Kidney capillary endothelial cell (primary cell): Measurements from ENCODE around the gene PLCH2.
A peak's percentile ranks its signal among the peaks of the same experiment; 100 is the strongest.
"Not testable (repeated sequence)": the region's sequence is repeated elsewhere in the genome, so short reads cannot be mapped to it uniquely, and the experiment has no call there.

Experiments
- DNase-seq: peaks from one replicate; pipeline ENCODE4 v3.0.0-alpha.2; 2018; ENCODE audit warnings: low spot score

Gene PLCH2

GRCh38 chr1:2443277-2444137, 32.6 kb upstream of the PLCH2 start:
- DNase-seq: no peak

- no peak for DNase-seq
Observed at GRCh38 chr1:2444138-2444591, 31.9 kb upstream of the PLCH2 start.

- DNase-seq: no peak
Observed at GRCh38 chr1:2445162-2445822, 30.8 kb upstream of the PLCH2 start.

GRCh38 chr1:2445823-2446215, 30.3 kb upstream of the PLCH2 start:
- no peak for DNase-seq

- no peak for DNase-seq
Observed at GRCh38 chr1:2446394-2446793, 29.7 kb upstream of the PLCH2 start.

- DNase-seq: no peak
Observed at GRCh38 chr1:2446861-2447260, 29.2 kb upstream of the PLCH2 start.

- DNase-seq: no peak
Observed at GRCh38 chr1:2447276-2448097, 28.6 kb upstream of the PLCH2 start.

GRCh38 chr1:2448098-2448445, 28.0 kb upstream of the PLCH2 start:
- DNase-seq: peak; percentile 63

GRCh38 chr1:2449636-2450454, 26.2 kb upstream of the PLCH2 start:
- no peak for DNase-seq

GRCh38 chr1:2451741-2452140, 24.3 kb upstream of the PLCH2 start:
- DNase-seq: peak; percentile 97

- no peak for DNase-seq
Observed at GRCh38 chr1:2452201-2452931, 23.7 kb upstream of the PLCH2 start.

- no peak for DNase-seq
Observed at GRCh38 chr1:2452932-2453315, 23.2 kb upstream of the PLCH2 start.

GRCh38 chr1:2454227-2454626, 21.9 kb upstream of the PLCH2 start:
- DNase-seq: no peak

- DNase-seq: no peak
Observed at GRCh38 chr1:2455757-2456156, 20.3 kb upstream of the PLCH2 start.

GRCh38 chr1:2457444-2457843, 18.6 kb upstream of the PLCH2 start:
- no peak for DNase-seq

GRCh38 chr1:2458687-2459086, 17.4 kb upstream of the PLCH2 start:
- DNase-seq: no peak

GRCh38 chr1:2459102-2459753, 16.9 kb upstream of the PLCH2 start:
- DNase-seq: not testable (repeated sequence)

GRCh38 chr1:2459757-2460156, 16.3 kb upstream of the PLCH2 start:
- no peak for DNase-seq

GRCh38 chr1:2460203-2460602, 15.9 kb upstream of the PLCH2 start:
- DNase-seq: no peak

GRCh38 chr1:2460996-2461751, 14.9 kb upstream of the PLCH2 start:
- DNase-seq: no peak
